ENCODE results near the gene SLC38A7. TPM values are rescaled to one million over a fixed set of nuclear protein-coding genes. Genes with fewer than 3 reads are reported as not detected.

The SLC38A7 gene
- total RNA-seq, 1 experiment from 2014 or later: 20.2 TPM

- CTCF ChIA-PET: no interaction called here
These were observed 14.4 kb downstream of the SLC38A7 start for GRCh38 chr16:58670177-58670576.

GRCh38 chr16:58665200-58665599 lies 19.4 kb downstream of the SLC38A7 start:
- Histone ChIP-seq H3K36me3 (ENCODE audit: control insufficient read depth, insufficient read depth, low read length) (no peaks in the 10 kb centered on the region), H3K9me3 (ENCODE audit: control insufficient read depth, insufficient read depth, low read depth, low read length) (no peaks in the 10 kb centered on the region), H3K27ac (ENCODE audit: low read length) (no peak overlapping the region), H3K4me1 (ENCODE audit: control insufficient read depth, insufficient read depth, low read length) (no peaks in the 10 kb centered on the region), H3K4me3 (ENCODE audit: low read depth in 2 of 2, low read length in 2 of 2) (no peak overlapping the region), H3K27me3 (ENCODE audit: control insufficient read depth, insufficient read depth, low read length) (no peaks in the 10 kb centered on the region)
- intact Hi-C loops (cut with micrococcal nuclease; ENCODE audit: unreplicated experiment): no loop called here
- no TSS peak for BruUV-seq (replicated peaks)
- CTCF ChIA-PET: interaction anchor here (1.3 kb wide), 1 partner anchor 91 kb away, joined by 4 read pairs; no protein-coding TSS in a partner anchor
- TF ChIP-seq REST (IDR thresholded peaks at IDR 0.05; ENCODE audit: insufficient read depth in 1 of 2, low read depth in 2 of 2, low read length in 1 of 2): no peak
- no peak for TF ChIP-seq TCF7L2 (IDR thresholded peaks at IDR 0.05; ENCODE audit: low read depth, low read length)
- no peak for TF ChIP-seq POLR2AphosphoS5 (IDR thresholded peaks at IDR 0.05; ENCODE audit: low read depth, low read length)
- POLR2A ChIA-PET: no interaction called here
- in situ Hi-C loops (cut with HindIII; ENCODE audit: low pct_unique_long_range_greater_than_20kb, low sequenced_read_pairs): no loop called here
- ATAC-seq (no peak), DNase-seq (ENCODE audit: low read depth, low spot score) (no peak)

More at GRCh38 chr16:58670177-58670576, 14.4 kb downstream of the SLC38A7 start:
- ATAC-seq: no peak
- no peaks in the 10 kb centered on the region for H3K9me3 ChIP-seq (ENCODE audit: control insufficient read depth, insufficient read depth, low read depth, low read length)
- in situ Hi-C loops (cut with HindIII; ENCODE audit: low pct_unique_long_range_greater_than_20kb, low sequenced_read_pairs) (no loop called here), intact Hi-C loops (cut with micrococcal nuclease; ENCODE audit: unreplicated experiment) (no loop called here)
- H3K4me3 ChIP-seq (ENCODE audit: low read depth in 2 of 2, low read length in 2 of 2): no peak overlapping the region
- BruUV-seq (replicated peaks): no TSS peak
- POLR2A ChIA-PET: no interaction called here
- TF ChIP-seq CTCF (IDR thresholded peaks at IDR 0.05): no peak
- no peak for TF ChIP-seq POLR2AphosphoS5 (IDR thresholded peaks at IDR 0.05; ENCODE audit: low read depth, low read length)
- no peak for TF ChIP-seq SIN3A (IDR thresholded peaks at IDR 0.05; ENCODE audit: borderline replicate concordance, insufficient read depth, low read depth, low read length)
- TF ChIP-seq REST (IDR thresholded peaks at IDR 0.05; ENCODE audit: insufficient read depth in 1 of 2, low read depth in 2 of 2, low read length in 1 of 2): no peak
- TF ChIP-seq TCF7L2 (IDR thresholded peaks at IDR 0.05; ENCODE audit: low read depth, low read length): no peak
- no peak for DNase-seq (ENCODE audit: low read depth, low spot score)
- H3K4me1 ChIP-seq (ENCODE audit: control insufficient read depth, insufficient read depth, low read length): no peaks in the 10 kb centered on the region
- no peaks in the 10 kb centered on the region for H3K27me3 ChIP-seq (ENCODE audit: control insufficient read depth, insufficient read depth, low read length)
- no peaks in the 10 kb centered on the region for H3K36me3 ChIP-seq (ENCODE audit: control insufficient read depth, insufficient read depth, low read length)
- no peak overlapping the region for H3K27ac ChIP-seq (ENCODE audit: low read length)

Measured in Panc1 (cell line).